Measurements from ENCODE around the gene CCDC146. TPM values are rescaled to one million over a fixed set of nuclear protein-coding genes. Genes with fewer than 3 reads are reported as not detected.
"Not testable (repeated sequence)": the region's sequence is repeated elsewhere in the genome, so short reads cannot be mapped to it uniquely, and the experiment has no call there.

CCDC146 gene
- total RNA-seq, 1 experiment from 2014 or later, result 1.4 TPM

DNA sequence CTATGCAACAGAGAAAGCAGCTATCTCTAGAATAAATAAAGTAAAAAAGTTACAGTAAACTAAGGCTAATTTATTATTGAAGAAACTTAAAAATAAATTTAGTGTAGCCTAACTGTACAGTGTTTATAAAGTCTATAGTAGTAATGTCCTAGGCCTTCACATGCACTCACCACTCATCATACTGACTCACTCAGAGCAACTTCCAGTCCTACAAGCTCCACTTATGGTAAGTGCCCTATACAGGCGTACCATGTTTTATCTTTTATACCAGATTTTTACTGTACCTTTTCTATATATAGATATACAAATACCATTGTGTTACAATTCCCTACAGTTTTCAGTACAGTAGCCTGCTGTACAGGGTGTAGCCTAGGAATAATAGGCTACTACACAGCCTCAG is 40.2 kb upstream of the CCDC146 start:
- H3K4me1 Mint-ChIP-seq (ENCODE audit: low read depth, unreplicated experiment); POLR2A ChIA-PET; H3K4me3 ChIP-seq (ENCODE audit: low read depth, low read length); CTCF ChIA-PET; H3K27me3 ChIP-seq (replicated peaks; ENCODE audit: control insufficient read depth, insufficient read depth, low read length); intact Hi-C loops (cut with micrococcal nuclease; ENCODE audit: unreplicated experiment); BruUV-seq (replicated peaks); H3K27me3 Mint-ChIP-seq (ENCODE audit: insufficient read depth, unreplicated experiment); H3K36me3 ChIP-seq (ENCODE audit: control insufficient read depth, insufficient read depth, low read length); H3K27ac Mint-ChIP-seq (ENCODE audit: unreplicated experiment); H3K9me3 Mint-ChIP-seq (ENCODE audit: unreplicated experiment); H3K4me3 Mint-ChIP-seq (ENCODE audit: unreplicated experiment); DNase-seq; H3K9me3 ChIP-seq; H3K4me1 ChIP-seq; H3K36me3 Mint-ChIP-seq (ENCODE audit: insufficient read depth, unreplicated experiment): not testable (repeated sequence)

DNA sequence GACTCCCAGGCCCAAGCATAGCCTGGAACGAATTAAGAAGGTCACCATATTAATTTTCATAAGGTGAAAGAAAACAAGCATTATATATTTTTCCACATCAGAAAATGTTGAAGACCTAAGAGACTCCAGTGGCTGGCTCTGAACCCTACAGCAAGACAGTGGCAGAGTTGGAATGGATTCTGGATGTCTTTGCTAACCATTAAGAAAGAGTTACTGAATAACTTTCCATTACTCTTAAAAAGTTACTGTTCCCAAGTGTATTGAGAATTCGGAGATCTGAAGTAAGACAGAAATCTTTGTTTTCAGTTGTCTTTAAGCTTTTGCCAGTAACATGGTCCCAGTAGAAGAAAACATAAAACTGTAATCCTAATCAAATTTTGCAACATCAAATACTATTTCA is 30.1 kb upstream of the CCDC146 start:
- intact Hi-C loops (cut with micrococcal nuclease; ENCODE audit: unreplicated experiment); H3K36me3 Mint-ChIP-seq (ENCODE audit: insufficient read depth, unreplicated experiment); POLR2A ChIA-PET; H3K9me3 Mint-ChIP-seq (ENCODE audit: unreplicated experiment); H3K4me1 Mint-ChIP-seq (ENCODE audit: low read depth, unreplicated experiment); H3K4me3 ChIP-seq (ENCODE audit: low read depth, low read length); H3K36me3 ChIP-seq (ENCODE audit: control insufficient read depth, insufficient read depth, low read length); H3K4me1 ChIP-seq; H3K4me3 Mint-ChIP-seq (ENCODE audit: unreplicated experiment); H3K27me3 ChIP-seq (replicated peaks; ENCODE audit: control insufficient read depth, insufficient read depth, low read length); H3K27ac Mint-ChIP-seq (ENCODE audit: unreplicated experiment); DNase-seq; BruUV-seq (replicated peaks); CTCF ChIA-PET; H3K9me3 ChIP-seq; H3K27me3 Mint-ChIP-seq (ENCODE audit: insufficient read depth, unreplicated experiment): not testable (repeated sequence)

DNA sequence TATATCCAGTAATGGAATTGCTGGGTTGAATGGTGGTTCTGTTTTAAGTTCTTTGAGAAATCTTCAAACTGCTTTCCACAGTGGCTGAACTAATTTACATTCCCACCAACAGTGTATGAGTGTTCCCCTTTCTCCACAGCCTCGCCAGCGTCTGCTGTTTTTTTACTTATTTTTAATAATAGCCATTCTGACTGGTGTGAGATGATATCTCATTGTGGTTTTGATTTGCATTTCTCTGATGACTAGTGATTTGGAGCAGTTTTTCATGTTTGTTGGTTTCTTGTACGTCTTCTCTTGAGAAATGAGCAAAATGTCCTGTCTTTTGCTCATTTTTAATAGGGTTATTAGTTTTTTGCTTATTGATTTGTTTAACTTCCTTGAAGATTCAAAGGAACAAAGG is 21.9 kb upstream of the CCDC146 start:
- H3K36me3 Mint-ChIP-seq (ENCODE audit: insufficient read depth, unreplicated experiment); H3K4me1 Mint-ChIP-seq (ENCODE audit: low read depth, unreplicated experiment); H3K9me3 ChIP-seq; H3K27me3 Mint-ChIP-seq (ENCODE audit: insufficient read depth, unreplicated experiment); H3K27me3 ChIP-seq (replicated peaks; ENCODE audit: control insufficient read depth, insufficient read depth, low read length); H3K36me3 ChIP-seq (ENCODE audit: control insufficient read depth, insufficient read depth, low read length); BruUV-seq (replicated peaks); H3K4me1 ChIP-seq; H3K4me3 ChIP-seq (ENCODE audit: low read depth, low read length); CTCF ChIA-PET; H3K27ac Mint-ChIP-seq (ENCODE audit: unreplicated experiment); H3K4me3 Mint-ChIP-seq (ENCODE audit: unreplicated experiment); POLR2A ChIA-PET; H3K9me3 Mint-ChIP-seq (ENCODE audit: unreplicated experiment); DNase-seq; intact Hi-C loops (cut with micrococcal nuclease; ENCODE audit: unreplicated experiment): not testable (repeated sequence)

DNA sequence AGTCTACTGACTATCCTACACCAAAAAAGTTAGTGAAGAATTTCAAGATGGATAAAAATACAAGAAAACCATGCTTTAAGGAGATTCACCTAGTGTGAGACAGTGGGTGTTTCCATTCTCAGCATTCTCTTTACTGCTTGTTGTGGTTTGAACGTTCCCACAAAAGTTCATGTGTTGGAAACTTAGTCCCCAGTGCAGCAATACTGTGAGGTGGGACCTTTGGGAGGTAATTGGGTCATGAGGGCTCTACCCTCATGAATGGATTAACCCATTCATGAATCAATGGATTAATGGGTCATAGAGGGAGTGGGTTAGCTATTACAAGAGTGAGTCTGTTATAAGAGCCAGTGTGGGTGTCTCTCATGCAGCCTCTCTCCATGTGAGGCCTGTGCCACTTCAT is 21.2 kb upstream of the CCDC146 start:
- CTCF ChIA-PET; H3K27me3 ChIP-seq (replicated peaks; ENCODE audit: control insufficient read depth, insufficient read depth, low read length); intact Hi-C loops (cut with micrococcal nuclease; ENCODE audit: unreplicated experiment); H3K9me3 Mint-ChIP-seq (ENCODE audit: unreplicated experiment); H3K36me3 Mint-ChIP-seq (ENCODE audit: insufficient read depth, unreplicated experiment); H3K4me3 ChIP-seq (ENCODE audit: low read depth, low read length); DNase-seq; H3K4me1 ChIP-seq; H3K4me3 Mint-ChIP-seq (ENCODE audit: unreplicated experiment); H3K4me1 Mint-ChIP-seq (ENCODE audit: low read depth, unreplicated experiment); H3K36me3 ChIP-seq (ENCODE audit: control insufficient read depth, insufficient read depth, low read length); H3K9me3 ChIP-seq; POLR2A ChIA-PET; H3K27me3 Mint-ChIP-seq (ENCODE audit: insufficient read depth, unreplicated experiment); BruUV-seq (replicated peaks); H3K27ac Mint-ChIP-seq (ENCODE audit: unreplicated experiment): not testable (repeated sequence)

DNA sequence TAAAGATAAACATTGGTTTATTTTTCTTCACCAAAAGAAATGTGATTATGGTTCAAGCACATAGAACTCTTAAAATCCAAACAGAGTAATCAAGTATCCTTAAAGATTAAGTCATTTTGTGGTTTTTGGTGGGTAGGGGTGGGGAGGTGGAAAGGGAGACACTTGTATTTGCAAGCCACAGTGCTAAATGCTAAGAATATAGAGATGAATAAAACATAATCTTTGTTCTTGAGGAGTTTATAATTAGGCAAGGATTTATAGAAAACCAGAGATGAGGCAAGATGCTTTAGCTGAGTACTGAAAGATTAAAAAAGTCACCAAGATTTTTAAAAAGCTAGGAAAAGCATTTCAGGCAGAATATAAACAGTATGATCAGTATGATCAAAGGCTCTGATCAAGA is 19.7 kb upstream of the CCDC146 start:
- H3K9me3 Mint-ChIP-seq (ENCODE audit: unreplicated experiment); H3K27me3 Mint-ChIP-seq (ENCODE audit: insufficient read depth, unreplicated experiment); H3K4me3 Mint-ChIP-seq (ENCODE audit: unreplicated experiment); DNase-seq; H3K36me3 Mint-ChIP-seq (ENCODE audit: insufficient read depth, unreplicated experiment); H3K4me3 ChIP-seq (ENCODE audit: low read depth, low read length); CTCF ChIA-PET; H3K27ac Mint-ChIP-seq (ENCODE audit: unreplicated experiment); H3K9me3 ChIP-seq; POLR2A ChIA-PET; H3K4me1 Mint-ChIP-seq (ENCODE audit: low read depth, unreplicated experiment); BruUV-seq (replicated peaks); H3K4me1 ChIP-seq; H3K27me3 ChIP-seq (replicated peaks; ENCODE audit: control insufficient read depth, insufficient read depth, low read length); intact Hi-C loops (cut with micrococcal nuclease; ENCODE audit: unreplicated experiment); H3K36me3 ChIP-seq (ENCODE audit: control insufficient read depth, insufficient read depth, low read length): not testable (repeated sequence)

DNA sequence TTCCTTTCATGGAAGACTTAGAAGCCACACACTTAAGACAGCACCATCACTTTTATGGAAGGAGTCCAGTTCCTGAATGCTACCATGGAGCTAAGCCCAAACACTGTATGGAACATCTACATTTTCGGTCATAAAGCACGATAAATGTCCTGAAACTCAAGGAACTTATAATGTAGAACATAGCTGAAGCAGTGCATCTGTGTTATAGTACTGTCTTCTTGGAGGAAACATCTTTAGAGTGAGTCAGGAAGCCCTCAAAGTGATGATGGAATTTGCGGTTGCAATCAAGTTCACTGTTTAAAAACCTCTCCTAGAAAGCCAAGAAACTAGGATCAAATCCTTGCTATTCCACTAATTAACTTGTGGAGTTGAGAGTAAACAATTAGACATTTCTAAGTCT is 16.5 kb upstream of the CCDC146 start:
- CTCF ChIA-PET; BruUV-seq (replicated peaks); H3K4me3 Mint-ChIP-seq (ENCODE audit: unreplicated experiment); H3K4me1 Mint-ChIP-seq (ENCODE audit: low read depth, unreplicated experiment); H3K36me3 Mint-ChIP-seq (ENCODE audit: insufficient read depth, unreplicated experiment); H3K27me3 Mint-ChIP-seq (ENCODE audit: insufficient read depth, unreplicated experiment); H3K36me3 ChIP-seq (ENCODE audit: control insufficient read depth, insufficient read depth, low read length); DNase-seq; intact Hi-C loops (cut with micrococcal nuclease; ENCODE audit: unreplicated experiment); H3K9me3 ChIP-seq; POLR2A ChIA-PET; H3K9me3 Mint-ChIP-seq (ENCODE audit: unreplicated experiment); H3K27ac Mint-ChIP-seq (ENCODE audit: unreplicated experiment); H3K27me3 ChIP-seq (replicated peaks; ENCODE audit: control insufficient read depth, insufficient read depth, low read length); H3K4me1 ChIP-seq; H3K4me3 ChIP-seq (ENCODE audit: low read depth, low read length): not testable (repeated sequence)

DNA sequence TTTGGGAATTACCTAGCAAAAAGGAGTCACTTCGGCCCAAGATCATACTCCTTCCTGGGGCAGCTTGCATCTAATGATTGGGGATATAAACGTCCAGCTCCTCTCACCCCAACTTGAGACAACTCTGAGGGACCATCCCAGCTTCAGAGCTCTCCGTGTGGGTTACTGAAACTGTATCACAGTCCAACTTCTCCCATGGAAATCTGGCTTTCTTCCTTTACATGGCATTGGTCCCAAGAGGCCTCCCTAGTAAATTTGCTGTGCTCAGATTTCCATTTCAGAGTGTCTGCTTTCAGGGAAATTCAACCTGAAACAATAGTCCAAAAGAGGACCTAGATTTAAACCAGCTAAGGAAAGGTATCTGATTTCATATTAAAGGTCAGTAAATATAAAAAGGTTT is 14.8 kb upstream of the CCDC146 start:
- CTCF ChIA-PET; H3K9me3 Mint-ChIP-seq (ENCODE audit: unreplicated experiment); intact Hi-C loops (cut with micrococcal nuclease; ENCODE audit: unreplicated experiment); H3K36me3 Mint-ChIP-seq (ENCODE audit: insufficient read depth, unreplicated experiment); DNase-seq; H3K9me3 ChIP-seq; H3K27me3 ChIP-seq (replicated peaks; ENCODE audit: control insufficient read depth, insufficient read depth, low read length); H3K27ac Mint-ChIP-seq (ENCODE audit: unreplicated experiment); H3K4me3 ChIP-seq (ENCODE audit: low read depth, low read length); H3K4me1 Mint-ChIP-seq (ENCODE audit: low read depth, unreplicated experiment); POLR2A ChIA-PET; BruUV-seq (replicated peaks); H3K27me3 Mint-ChIP-seq (ENCODE audit: insufficient read depth, unreplicated experiment); H3K4me3 Mint-ChIP-seq (ENCODE audit: unreplicated experiment); H3K4me1 ChIP-seq; H3K36me3 ChIP-seq (ENCODE audit: control insufficient read depth, insufficient read depth, low read length): not testable (repeated sequence)

All from Caco-2 (cell line).